IPS-18c (cell line): ENCODE measurements around the gene GET3.
A peak's percentile ranks its signal among the peaks of the same experiment; 100 is the strongest.

Experiments
- H3K4me3 ChIP-seq: 2 replicates; pipeline ENCODE4 v1.7.0; 2013; ENCODE audit warnings: low read depth, mild to moderate bottlenecking, low read length, moderate library complexity; ENCODE audit not compliant: insufficient read depth
- H3K9me3 ChIP-seq: one replicate; pipeline ENCODE4 v1.6.1; 2013; ENCODE audit warnings: mild to moderate bottlenecking, low read length, moderate library complexity; ENCODE audit not compliant: control insufficient read depth, insufficient read depth

Gene GET3

DNA sequence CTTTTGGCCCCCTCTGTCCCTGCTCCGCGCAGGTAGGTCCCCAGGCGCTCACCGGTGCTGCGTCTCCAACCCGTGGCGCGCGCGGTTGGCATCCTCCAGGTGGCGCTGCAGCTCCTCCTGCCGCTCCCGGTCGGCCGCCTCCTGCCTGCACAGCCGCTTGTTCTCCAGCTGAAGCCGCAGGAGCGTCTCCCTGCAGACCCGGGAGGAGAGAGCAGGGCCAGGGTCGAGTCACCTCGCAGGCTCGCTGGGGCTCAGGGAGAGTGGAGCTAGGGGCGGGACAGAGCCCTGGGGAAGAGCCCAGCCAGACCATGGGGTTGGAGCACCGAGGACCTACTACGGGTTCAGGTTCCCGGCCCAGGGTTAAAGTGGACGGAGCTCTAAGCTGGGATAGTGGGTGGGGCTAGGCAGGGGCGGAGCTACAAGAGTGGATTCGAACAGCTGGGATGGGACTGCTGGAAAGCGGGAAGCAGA is 28.8 kb downstream of the GET3 start:
- Histone ChIP-seq H3K4me3 (peak overlapping the region; percentile 67), H3K9me3 (no peaks in the 10 kb centered on the region)

DNA sequence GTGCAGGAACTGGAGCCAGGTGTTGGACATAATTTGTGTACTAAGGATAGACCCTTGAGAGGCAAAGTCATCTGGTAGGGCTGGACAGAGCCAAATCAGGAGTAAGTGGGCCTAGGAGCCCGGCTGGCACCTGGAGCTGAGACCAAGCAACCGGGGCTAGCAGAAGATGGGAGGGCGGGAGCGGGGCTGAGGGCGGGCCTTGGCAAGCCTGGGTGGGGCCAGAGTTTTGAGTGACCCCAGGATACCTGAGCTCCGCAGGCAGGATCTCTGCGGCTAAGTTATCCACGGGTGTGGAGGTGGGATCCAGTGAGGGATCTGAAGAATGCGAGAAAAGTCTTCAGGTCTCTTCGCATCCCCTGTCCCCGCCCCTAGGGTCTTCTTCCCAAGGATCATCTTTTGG is 29.9 kb downstream of the GET3 start:
- no peak overlapping the region for H3K4me3 ChIP-seq
- no peaks in the 10 kb centered on the region for H3K9me3 ChIP-seq

DNA sequence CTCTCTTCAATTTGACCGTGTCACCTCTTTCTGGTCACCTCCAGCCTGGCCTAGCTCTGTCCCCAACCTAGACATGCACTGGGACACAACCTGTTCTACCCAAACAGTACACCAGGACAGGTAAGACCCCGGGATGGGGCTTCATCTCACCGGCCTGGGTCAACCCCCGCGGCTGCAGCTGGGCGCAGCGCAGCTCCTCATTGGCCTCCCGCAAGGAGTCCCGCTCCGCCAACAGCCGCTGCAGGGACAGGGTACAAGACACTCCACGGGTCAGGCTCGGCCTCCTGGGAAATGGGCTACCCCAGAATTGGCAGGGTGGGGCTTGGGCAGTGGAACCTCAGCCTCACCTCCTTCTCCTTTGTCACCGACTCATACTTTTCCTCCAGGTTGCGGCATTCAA is 30.4 kb downstream of the GET3 start:
- no peak overlapping the region for H3K4me3 ChIP-seq

DNA sequence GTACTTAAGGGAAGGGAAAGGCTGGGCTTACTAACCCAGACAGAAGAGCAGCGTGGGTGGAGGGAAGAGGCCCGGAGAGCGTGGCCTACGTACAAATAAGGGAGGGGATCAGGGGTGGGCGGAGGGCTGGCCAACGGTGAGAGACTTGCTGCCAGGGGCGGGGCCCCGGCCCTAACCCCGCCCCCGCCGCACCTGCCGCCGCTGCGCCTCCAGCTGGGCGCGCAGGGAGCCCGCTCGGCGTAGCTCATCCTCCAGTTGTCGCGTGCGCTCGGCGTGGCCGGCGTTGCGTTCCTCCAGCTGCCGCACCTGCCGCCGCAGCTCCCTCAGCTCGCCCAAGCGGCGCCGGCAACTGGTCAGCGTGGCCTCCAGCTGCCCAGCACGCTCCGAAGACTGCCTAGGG is 32.4 kb downstream of the GET3 start:
- H3K4me3 ChIP-seq = 0 out of 2 replicates have a peak overlapping the region, but pooled peaks have one; percentile 24

More for the DNA sequence above, 30.4 kb downstream of the GET3 start:
- no peaks in the 10 kb centered on the region for H3K9me3 ChIP-seq

DNA sequence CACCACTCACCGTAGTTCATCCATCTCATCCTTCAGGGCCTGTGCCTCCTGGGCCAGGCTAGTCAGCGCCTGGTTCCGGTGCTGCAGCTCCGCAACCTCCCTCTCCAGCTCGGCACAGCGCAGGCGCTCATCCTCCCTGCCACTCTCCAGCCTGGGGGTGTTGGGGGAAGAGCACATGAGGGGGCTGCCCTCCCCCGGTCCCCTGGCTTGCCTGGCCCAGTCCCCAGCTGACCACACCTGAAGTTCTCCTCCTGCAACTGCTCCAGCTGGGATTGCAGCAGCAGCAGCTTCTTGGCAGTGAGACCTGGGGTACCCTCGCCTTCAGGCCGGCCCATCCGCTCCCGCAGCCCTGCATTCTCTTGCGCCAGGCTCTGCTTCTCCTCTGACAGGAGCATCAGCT is 33.6 kb downstream of the GET3 start:
- Histone ChIP-seq H3K4me3 (no peak overlapping the region), H3K9me3 (no peaks in the 10 kb centered on the region)

More for the DNA sequence above, 32.4 kb downstream of the GET3 start:
- no peaks in the 10 kb centered on the region for H3K9me3 ChIP-seq

DNA sequence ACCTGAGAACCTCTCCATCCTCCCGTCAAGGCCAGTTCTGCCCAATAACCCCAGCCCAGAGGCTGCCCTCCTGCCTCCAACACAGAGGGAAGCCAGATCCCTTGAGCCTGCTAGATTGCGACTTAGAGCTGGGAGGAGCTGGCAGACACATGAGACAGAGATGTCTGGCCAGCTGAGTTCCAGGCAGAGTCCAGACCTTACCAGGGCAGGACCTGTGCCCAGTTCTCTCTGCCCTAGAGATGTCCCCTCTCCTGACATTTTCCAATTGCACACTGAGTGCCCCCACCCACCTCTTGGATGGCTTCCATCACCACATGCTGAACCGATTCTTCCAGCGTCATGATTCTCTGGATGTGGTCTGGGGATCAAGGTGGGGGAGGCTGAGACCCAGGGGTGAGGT is 35.0 kb downstream of the GET3 start:
- no peaks in the 10 kb centered on the region for H3K9me3 ChIP-seq
- H3K4me3 ChIP-seq = no peak overlapping the region

DNA sequence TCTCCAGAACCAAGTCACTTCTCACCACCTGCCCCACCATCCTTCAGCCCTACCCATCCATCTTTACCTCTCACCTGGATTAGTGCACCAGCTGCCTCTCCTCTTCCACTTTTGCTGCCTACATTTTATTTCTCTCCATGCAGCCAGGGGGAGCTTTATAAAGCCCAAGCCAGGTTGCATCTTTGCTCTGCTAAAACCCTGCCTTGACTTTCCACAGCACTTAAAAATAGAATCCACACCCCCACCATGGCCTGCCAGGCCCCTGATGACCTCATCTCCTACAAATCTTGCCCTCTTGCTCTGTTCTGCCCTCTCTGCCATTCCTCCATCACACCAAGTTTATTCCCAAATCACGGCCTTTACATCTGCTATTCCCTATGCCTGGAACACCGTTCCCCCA is 36.3 kb downstream of the GET3 start:
- H3K4me3 ChIP-seq = no peak overlapping the region
- H3K9me3 ChIP-seq = no peaks in the 10 kb centered on the region

DNA sequence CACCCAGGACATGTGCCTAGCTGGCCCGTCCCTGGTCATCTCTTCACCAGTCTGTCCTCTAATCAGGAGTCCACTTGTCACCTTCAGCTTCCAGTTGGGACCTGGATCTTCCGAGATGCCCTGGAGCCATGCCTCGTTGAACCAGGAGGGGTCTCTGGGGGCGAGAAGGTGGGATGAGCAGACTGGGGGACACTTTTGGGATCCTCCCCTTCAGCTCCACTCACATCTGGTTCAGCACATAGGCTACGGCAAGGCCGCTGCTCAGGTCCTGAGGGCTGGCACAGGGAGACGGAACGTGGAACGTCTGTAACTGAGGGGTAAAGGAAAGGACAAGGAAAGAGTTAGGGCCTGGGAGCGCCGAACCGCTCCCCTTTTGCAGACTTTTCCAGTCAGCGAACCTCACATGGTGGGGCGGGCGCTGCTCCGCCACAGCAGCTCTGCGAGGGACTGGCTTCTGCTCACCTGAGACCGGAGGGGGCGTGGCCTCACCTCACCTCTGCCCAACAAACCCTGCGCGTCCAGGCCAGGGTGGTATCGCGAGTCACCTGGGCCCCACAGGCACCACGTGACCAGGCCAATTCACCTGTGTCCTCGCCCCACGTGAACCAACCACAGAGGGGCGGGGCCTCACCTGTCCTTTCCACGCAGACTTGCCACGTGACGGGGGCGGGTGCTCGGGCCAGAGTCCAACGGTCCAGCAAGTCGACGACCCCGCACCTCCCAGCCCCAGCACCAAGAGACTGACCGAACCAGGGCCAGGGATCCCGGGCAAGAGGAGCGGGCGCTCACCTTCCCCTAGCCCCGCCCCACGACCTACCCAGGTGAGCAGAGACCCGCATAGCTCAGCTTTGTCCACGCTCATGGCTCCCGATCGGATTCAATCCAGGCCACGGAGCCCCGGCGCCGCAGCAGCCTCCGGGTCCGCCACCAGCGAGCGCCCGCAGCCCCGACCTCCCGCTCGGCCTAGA is 37.6 kb downstream of the GET3 start, which contains the start of gene HOOK2:
Gene HOOK2 (minus strand): TSS at position 965 of the 968 bp plus-strand sequence. CDS start 103 bp downstream, at position 862.
- H3K9me3 ChIP-seq = no peaks in the 10 kb centered on the region
- peak within 1 kb of the TSS; percentile 81 for H3K4me3 ChIP-seq

DNA sequence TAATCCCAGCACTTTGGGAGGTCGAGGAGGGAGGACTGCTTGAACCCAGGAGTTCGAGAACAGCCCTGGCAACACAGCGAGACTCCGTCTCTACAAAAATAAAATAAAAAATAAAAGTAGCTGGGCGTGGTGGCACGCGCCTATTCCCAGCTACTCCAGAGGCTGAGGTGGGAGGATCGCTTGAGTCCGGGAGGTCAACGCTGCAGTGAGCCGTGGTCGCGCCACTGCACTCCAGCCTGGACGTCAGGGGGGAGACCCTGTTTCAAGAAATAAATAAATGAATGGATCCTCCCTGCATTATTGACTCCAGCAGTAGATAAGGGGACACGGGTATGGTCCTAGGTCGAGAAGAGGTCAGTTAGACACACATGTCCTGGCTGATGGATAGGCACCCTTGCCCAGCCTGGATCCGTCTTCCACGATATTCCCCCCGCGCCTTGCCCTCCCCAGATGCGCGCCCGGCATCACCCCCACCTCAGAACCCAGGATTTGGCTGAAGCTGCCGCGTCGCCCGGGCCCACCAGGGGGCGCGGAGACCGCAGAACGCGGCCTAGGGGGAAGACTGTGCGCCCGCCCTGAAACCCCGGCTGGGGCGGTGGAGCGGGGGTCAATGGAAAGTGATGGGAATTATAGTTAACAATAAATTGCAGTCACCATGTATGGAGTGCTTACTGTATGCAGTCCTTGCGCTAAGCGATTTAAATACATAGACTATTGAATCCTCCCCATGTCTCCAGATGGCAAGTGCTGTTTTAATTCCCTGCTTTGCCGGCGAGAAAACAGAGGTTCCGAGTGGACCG is 40.1 kb downstream of the GET3 start:
- Histone ChIP-seq H3K4me3 (peak overlapping the region; percentile 58; the same call in 1 of the 2 replicates), H3K9me3 (no peaks in the 10 kb centered on the region)

DNA sequence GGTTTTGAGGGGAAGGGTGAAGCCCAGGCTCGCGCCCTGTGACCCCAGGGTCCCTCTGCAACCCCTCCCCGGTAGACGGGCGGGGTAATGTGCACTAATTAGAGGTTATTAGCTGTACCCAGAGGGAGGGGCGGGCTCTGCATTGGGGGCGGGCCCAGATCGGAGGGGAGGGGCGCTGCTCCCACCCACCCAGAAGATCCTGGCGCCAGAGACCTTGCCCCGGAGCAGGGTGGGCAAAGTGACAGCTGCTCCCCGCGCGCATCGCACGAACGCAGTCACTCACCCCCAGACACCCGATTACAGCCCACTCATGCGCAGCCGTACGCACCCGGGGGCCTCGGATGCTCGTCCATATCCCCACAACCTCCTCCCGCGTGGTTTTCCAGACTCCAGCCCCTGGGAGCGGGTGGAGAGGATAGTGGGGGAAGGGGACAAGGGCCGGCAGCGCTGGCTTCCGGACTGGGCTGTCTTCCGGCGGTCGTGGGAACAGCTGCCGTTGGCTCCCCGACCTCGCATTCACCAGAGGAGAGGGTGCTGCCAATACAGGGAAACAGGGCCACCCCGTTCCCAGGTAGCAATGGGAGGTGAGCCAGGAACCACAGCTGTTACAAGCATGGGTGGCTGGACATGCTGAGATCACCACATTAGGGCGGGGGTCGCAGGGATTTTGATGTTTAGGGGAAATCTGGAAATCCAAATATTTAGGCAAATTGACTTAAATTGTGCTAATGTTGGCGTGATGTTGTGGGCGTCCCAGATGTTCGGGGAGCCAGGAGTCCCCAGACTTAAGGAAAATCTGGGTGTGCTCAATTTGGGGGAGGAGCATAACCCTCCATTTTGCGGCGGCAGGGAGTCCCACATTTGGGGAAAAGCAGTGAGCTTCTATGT is 41.0 kb downstream of the GET3 start:
- Histone ChIP-seq H3K4me3 (peak overlapping the region; percentile 58), H3K9me3 (no peaks in the 10 kb centered on the region)

DNA sequence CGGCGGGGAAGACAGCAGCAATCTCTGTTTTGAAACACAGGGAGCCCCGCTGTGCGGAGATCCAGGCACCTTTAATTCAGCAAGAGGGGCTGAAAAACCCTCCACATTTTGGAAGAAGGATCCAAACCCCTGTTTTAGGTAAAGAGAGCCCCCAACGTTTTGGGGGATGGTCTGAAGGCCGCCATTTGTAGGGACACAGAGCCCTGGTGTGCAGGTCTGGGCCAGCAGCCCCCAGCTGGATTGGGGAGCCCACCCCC is 41.5 kb downstream of the GET3 start:
- Histone ChIP-seq H3K4me3 (peak overlapping the region; percentile 58), H3K9me3 (no peaks in the 10 kb centered on the region)

DNA sequence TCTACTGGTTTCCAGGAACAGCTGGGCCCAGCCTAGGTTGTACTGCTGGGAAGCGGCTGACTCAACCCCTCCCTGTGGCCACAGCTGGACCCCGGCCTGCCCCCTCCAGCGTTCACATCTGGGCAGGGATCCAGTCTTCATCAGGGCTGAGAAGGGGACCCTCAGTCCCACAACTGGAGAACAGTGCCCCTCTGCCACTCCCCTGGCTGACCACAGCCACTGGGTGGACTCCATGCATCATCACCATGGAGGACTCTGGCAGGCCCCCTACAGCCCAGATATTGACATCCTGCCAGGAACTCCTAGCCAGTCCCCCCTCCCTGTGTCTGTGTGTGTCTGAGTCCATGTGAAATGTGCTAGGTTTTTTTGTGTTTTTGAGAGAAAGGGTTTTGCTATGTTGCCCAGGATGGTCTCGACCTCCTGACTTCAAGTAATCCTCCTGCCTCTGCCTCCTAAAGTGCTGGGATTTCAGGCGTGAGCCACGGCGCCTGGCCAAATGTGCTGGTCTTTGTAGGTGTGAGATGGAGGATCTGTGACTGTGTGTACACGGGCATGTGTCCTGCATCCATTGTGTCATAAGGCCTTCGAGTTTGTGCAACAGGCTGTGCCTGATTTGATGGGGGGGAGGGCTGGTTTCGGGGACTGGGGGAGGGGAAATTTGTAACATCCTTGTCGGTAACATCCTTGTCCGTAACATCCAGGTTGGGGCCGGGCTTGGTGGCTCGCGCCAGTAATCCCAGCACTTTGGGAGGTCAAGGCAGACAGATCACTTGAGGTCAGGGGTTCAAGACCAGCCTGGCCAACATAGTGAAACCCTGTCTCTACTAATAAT is 42.1 kb downstream of the GET3 start:
- Histone ChIP-seq H3K4me3 (no peak overlapping the region; the same call in 1 of the 2 replicates), H3K9me3 (no peaks in the 10 kb centered on the region)

DNA sequence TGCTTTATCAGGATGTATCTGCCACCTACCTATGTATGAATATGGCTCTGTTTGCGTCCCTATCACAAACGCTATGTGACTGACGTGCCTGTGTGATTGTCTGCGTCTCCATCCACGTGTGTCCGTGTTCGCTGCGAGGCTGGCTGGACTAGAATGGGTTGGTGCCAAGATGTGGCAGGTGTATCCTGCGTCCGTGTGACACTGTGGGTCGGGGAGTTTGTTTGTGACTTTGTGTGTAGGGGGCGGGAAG is 44.8 kb downstream of the GET3 start:
- H3K4me3 ChIP-seq = peak overlapping the region; percentile 57

DNA sequence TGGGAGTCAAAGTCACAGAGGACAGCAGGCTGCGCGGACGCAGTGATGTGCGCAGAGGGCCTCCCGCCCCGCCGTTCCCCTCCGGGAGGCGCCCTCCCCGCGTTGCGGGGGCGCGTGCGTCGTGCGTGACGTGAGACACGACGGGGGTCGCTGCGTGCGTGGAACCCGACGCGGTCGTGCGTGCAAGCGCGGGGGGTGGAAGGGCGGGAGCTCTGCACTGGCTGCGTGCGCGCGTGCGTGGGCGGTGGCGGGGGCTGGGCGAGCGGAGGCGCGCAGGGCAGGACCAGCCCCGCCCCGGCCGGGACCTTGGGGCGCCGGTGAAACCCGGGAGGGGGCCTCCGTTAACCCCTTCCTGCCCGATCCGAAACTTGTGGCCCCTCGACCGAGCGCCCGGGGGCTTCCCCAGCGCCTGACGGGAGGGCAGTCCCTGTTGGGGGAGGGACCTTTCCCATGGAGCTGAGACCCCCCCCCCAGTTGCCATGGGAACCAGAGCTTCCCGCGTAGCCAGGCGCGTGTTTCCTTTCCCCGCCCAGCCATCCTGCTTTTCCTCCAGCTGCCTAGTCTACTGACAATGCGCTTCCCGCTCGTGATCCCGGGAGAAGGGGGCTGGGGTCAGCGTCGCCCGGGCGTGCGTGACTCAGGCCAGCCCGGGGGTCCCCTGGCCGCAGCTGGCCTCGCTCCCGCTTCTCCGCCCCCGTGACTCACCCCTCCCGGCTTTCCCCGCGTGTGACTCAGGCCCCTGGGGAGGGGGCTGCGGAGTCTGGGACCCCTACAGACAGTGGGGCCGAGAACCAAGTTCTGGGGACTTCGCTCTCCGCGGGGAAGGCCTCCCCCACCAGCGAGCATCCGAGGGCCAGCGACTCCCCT is 45.4 kb downstream of the GET3 start:
- Histone ChIP-seq H3K4me3 (peak overlapping the region; percentile 57), H3K9me3 (no peaks in the 10 kb centered on the region)

More for the DNA sequence above, 44.8 kb downstream of the GET3 start:
- H3K9me3 ChIP-seq = no peaks in the 10 kb centered on the region

DNA sequence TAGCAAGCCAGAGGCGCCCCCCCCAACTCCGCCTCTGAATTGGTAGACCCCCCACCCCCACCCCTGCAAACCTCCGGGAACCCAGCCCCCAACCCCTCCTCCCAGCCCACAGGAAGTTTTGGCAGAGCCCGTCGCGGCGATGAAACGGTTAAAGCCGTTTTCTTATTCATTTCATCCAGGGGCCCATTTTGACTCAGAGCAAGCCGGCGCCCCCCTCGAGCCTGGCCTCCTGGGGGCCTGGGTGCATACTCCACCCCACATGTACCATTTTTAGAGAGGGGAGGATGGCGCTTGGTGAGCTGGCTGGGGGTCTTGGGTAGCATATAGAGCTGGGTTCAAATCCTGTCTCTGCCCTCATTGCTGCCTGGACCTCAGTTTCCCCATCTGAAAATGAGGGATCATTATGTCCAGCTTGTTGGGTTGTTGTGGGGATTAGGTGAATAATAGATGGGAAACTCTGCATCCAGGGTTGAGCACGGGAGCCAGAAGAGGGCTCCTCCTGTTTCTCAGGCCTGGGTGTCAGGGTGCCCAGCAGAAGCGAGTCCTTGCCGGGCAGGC is 46.1 kb downstream of the GET3 start:
- Histone ChIP-seq H3K9me3 (no peaks in the 10 kb centered on the region), H3K4me3 (peak overlapping the region; percentile 57)
